GM19372 (cell line): ENCODE data around the gene CPEB1.

Experiments
- ATAC-seq: cut with Tn5 transposase; IDR thresholded peaks from one replicate; pipeline ENCODE4 v1.9.1; 2021; ENCODE audit warnings: mild to moderate bottlenecking, low read depth, moderate library complexity; ENCODE audit not compliant: unreplicated experiment

Gene CPEB1

GRCh38 chr15:82599862-82600261 lies 47.3 kb downstream of the CPEB1 start:
- no peak for ATAC-seq

GRCh38 chr15:82597815-82598214 lies 49.3 kb downstream of the CPEB1 start:
- no peak for ATAC-seq

DNA sequence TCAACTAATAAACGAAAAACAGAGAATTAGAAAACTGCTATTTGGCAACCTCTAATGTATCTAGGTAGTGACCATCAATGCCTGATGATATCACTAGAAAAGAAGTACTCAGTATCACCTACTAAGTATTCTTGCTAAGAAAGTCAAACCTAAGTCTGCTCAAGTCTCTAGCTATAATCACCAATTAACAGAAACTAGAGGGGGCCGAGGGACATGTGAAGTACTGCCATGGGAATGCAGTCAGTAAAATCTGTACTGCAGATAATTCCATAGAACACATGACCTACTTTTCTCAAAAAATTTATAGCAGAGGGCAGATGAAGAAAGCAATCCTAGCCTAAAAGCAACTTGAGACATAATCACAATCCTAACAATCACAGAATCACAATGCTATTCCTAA lies 51.4 kb downstream of the CPEB1 start:
- ATAC-seq = no peak

DNA sequence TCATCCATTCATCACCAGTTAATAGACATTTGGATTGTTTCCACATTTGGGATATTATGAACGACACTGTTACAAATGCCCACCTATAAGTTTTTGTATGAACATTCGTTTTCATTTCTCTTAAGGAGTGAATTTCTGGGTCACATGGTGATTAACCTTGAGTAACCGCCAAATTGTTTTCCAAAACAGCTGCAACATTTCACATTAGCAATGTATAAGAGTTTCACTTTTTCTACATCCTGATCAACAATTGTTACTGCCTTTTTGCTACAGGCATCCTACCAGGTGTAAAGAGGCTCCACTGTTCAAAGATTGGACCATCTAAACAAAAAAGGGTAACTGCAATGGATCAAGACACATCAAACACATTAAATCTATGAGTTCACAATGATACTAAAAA lies 52.0 kb downstream of the CPEB1 start:
- ATAC-seq = no peak

- no peak for ATAC-seq
These were observed 59.4 kb downstream of the CPEB1 start for GRCh38 chr15:82587805-82588204.

DNA sequence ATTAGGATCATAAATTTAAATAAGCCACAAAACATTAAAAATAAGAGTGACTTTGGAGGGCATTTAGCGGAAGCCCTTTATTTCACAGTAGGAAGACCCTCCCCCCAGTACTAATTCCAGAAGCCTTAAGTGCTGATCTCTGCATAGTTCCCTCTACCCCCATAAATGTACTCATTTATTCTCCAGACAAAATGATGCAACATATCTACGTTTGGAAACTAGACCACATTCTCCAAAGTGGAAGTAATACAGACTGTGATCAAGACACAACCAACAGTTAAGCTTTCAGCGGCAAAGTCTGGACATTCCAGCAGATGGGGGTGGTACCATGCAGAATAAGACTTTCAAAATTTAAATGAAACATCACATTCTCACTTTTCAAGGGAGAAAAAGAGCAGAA lies 62.1 kb downstream of the CPEB1 start:
- no peak for ATAC-seq

DNA sequence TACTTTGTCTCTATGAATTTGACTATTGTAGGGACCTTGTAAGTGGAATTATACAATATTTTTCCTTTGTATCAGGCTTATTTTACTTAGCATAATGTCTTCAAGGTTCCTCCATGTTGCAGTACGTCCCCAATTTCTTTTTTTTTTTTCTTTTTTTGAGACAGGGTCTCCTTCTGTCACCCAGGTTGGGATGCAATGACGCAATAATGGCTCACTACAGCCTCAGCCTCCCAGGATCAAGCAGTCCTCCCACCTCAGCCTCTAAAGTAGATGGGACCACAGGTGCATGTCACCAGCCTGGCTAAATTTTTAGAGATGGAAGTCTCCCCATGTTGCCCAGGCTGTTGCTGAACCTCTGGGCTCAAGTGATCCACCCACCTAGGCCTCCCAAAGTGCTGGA lies 66.5 kb downstream of the CPEB1 start:
- ATAC-seq = no peak

- ATAC-seq = no peak
These were observed 71.8 kb downstream of the CPEB1 start for GRCh38 chr15:82575335-82575734.

GRCh38 chr15:82572986-82573385 lies 74.2 kb downstream of the CPEB1 start:
- no peak for ATAC-seq

GRCh38 chr15:82572311-82572710 lies 74.9 kb downstream of the CPEB1 start:
- ATAC-seq = no peak

DNA sequence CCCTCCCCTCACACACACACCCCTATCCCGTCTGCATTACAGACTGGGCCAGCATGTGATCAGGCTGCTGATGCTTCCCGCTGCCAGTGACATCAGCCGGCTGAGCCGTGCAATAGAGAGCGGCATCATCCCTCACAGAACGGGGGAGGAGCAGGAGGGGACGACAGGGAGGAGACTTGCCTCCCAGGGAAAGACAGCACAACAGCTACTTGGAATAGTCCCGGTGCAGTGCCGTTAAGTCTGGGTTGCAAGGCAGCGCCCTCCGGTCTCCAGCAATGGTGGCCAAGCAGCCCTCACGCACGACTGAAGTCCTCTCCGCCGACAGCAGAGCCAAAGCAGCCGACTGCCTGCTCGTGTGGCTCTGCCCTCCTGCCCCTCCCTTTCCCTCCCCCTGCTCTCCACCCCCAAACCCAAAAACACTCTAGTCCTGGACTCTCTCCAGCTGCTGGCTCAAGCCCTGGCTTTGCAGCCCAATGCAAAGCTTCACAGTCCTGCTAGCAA lies 75.4 kb downstream of the CPEB1 start:
- ATAC-seq = no peak

DNA sequence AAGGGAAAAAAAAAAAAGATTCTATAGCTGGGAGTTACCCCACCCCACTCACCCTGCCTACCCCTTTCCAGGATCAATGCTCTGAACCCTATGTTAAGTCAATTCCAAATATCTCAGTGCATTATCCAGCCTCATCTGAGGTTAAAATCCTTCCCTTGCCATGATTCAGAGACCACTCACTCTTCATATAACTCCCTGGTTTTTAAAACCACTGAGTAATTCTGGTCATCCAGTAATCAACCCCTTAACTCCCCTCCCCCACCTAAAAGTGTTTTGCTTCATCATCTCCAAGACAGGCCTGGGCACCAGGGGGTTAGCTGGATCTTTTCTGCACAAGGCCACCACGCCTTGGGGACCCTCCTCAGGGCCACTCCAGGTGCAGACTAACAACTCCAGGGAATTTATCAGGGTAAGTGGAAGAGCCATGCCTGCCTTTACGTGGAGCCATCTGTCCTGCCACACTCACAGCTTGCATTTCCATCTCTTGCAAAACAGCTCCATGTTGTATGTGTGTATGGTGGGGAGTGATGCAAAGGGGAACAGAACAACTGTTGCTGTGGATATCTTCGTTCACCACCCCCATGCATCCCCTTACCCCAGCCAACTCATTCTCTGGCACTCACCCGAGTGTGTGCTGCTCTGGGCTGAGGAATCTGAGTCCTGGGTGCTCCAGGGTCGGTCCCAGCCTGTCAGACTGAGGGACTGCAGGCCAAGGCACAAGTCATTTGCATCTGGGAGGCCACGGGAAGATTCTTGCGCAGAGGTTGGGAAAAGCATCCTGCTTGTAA lies 76.2 kb downstream of the CPEB1 start:
- ATAC-seq = no peak

DNA sequence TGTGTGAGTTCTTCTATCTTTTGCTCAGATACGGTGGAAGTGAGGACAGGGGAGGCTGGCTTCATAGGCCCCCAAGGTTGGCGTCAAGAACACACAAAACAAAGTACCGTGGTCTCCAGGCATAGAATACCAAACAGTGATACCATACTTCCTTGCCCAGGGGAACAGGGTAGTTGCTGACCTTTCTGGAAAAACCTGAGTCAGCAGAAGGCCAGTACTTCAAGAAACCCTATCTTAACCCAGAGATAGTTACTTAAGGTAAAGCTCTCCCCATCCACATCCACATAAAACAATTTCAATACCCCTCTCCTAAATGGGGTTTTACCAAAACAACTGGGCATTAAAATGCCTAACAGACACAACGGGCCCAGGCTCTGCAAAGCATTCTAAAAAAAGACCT lies 77.3 kb downstream of the CPEB1 start:
- no peak for ATAC-seq

GRCh38 chr15:82568986-82569385 lies 78.2 kb downstream of the CPEB1 start:
- no peak for ATAC-seq

- no peak for ATAC-seq
These were observed 79.5 kb downstream of the CPEB1 start for GRCh38 chr15:82567661-82568060.

- ATAC-seq = no peak
These were observed 80.5 kb downstream of the CPEB1 start for GRCh38 chr15:82566690-82567089.

GRCh38 chr15:82558502-82558901 lies 88.7 kb downstream of the CPEB1 start:
- ATAC-seq = no peak

GRCh38 chr15:82556315-82557035 lies 90.7 kb downstream of the CPEB1 start:
- no peak for ATAC-seq

DNA sequence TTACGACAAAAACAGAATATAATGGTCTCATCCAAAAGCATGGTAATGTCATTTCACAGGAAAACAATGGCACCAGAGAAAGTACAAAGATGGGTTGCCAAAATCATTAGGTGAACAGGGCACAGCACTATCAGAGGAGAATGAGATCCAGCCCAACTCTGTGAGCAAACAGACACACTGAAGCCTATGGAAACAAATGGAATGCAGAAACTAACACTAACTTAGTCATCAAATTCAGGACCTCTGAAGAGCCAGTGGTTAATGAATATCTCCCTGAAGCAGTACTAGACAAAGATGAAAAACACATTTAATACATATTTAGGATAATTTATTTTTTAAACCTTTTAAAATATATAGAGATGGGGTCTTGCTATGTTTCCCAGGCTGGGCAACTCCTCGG lies 92.3 kb downstream of the CPEB1 start:
- no peak for ATAC-seq

GRCh38 chr15:82554351-82554750 lies 92.8 kb downstream of the CPEB1 start:
- no peak for ATAC-seq

- ATAC-seq = no peak
These were observed 93.3 kb downstream of the CPEB1 start for GRCh38 chr15:82553846-82554245.

DNA sequence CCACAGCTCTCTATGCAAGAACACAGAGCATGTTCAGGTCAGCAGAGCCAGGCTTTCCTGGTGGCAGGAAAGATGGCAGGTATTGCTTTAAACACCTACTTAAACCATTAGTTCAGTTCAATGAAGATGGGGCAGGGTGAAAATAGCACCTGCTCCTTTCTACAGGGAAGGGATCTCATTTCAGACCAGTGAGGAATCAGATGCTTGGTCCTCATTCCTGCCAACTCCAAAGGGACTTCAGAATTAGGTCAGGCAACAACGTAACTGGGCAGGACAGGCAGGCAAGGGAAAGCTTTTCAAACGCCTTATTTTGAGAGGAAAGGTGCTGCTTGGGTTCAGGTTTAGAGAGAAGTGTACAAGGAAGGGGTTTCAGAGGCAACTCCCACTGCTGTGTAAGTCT lies 94.3 kb downstream of the CPEB1 start:
- ATAC-seq = no peak
